Iris pigment epithelial cell (primary cell): Measurements from ENCODE around the gene GOLGA7B.

ENCODE experiments used
- DNase-seq: peaks from one replicate; pipeline ENCODE4 v3.0.0-alpha.2; 2011; ENCODE audit warnings: low read depth

The GOLGA7B gene

DNA sequence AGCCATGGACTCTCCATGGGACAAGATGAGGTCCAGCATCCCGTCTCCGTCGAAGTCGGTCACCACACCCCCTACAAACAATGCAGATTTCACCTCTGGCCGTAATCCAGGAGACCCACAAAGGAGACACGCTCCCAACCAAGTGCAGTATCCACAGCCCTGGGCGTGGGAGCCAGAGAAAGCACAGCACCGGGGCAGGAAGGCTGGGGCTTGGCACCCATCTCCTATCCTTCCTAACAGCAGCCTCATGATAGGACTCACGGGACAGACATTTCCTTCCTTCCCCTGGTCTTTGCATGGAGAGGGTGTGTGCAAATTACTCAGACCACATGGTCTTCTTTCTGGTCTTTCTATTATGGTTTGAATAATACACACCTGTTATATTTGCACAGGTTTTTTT is 46.3 kb downstream of the GOLGA7B start:
- DNase-seq: no peak

DNA sequence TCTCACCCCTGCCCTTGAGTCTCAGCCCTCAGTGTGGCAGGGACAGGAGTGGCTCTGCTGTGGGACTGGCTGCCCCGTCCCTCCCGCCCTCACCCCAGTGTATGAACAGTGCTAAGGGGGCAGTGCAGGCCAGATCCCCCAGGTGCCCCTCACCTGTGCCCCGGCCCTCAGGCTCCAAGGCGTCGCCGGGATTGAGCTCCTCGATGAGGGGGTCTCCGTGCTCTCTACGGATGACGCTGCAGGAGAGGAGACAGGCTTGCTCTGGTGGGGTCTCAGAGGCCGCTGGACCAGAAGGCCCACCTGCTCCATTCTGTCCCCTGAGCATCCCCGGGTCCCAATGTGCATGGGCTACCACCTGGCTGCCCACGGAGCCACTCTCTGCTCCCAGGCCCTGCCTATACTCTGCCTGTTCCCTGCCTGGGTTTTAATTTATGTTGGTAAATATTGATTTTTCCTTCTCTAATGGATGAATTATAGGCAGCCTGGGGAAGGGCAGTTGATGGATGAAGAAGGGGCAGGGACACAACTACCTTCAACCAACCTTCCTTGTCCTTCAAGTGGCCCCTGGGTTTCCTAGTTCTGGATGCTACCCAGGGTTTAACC is 47.2 kb downstream of the GOLGA7B start:
- no peak for DNase-seq

GRCh38 chr10:97898429-97898828 is 48.8 kb downstream of the GOLGA7B start:
- DNase-seq: no peak

GRCh38 chr10:97901381-97901780 is 51.7 kb downstream of the GOLGA7B start:
- DNase-seq: no peak

- DNase-seq: no peak
Observed at GRCh38 chr10:97903128-97904017, 53.7 kb downstream of the GOLGA7B start.

DNA sequence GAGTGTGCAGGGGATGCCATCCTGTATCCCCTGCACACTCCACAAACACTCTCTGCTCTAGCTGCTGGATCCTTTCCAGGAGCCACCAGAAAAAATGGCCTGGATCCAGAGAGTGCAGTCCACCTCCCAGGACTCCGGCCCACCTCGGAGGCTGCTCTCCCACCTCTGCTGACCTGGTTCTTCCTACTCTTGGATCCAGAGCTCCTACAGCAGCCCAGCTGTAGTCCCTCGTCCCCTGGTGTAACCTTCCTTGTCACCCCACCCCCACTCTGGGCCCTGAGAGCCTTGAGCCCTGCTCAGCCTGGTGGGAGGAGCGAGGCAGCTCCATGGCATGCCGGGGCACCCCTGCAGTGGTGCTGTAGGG is 54.4 kb downstream of the GOLGA7B start:
- DNase-seq: no peak

DNA sequence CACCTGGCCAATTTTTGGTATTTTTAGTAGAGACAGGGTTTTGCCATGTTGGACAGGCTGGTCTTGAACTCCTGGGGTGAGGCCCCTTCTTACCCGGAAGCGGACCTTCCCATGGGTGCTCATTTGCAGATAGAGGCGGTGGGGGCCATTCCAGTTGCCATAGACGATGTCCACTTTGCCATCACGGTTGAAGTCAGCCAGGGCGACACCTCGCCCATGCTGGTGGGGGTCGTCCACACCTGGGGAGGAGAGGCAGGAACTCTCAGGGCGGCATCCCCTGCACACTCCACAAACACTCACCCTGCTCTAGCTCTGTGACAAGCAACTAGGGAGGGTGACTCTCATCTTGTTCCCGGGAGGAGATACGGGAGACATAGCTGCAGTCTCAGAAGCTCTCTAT is 54.9 kb downstream of the GOLGA7B start:
- DNase-seq: no peak

DNA sequence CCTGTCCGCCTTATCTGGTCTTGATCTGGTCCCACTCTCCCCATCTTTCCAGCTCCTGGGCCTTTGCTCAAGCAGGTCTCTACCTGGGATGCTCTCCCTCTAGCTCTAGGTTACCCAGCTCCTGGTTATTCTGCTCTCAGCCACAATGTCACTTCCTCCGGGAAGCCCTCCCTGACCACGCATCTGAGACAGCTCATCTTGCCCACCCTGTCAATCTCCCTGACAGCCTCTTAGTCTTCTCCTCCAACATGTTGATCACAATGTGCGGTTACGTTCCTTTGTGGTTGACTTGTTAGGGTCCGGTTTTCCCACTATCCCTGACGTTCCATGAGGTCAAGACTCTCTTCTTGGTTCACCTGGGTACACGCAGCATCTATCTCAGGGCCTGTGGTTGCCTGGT is 55.6 kb downstream of the GOLGA7B start:
- DNase-seq: no peak

GRCh38 chr10:97907211-97907610 is 57.6 kb downstream of the GOLGA7B start:
- DNase-seq: no peak

DNA sequence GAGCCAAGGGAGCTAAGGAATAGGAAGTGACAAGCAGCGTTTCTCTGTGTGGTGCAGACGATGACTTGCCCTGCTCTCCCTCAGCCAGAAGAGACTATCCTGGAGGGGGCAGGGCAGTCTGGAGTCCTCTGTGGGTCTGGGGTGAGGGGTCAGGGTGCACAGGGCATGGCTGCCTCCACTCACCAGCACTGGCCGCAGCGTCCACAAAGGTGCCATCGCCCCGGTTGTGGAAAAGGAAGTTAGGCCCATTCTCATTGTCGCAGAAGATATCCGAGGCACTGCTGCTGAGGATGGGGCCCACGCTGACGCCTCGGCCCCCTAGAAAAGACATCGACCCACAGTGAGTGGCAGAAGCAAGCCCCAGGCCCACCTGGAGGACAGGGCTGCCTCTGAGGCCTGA is 58.2 kb downstream of the GOLGA7B start:
- DNase-seq: no peak

DNA sequence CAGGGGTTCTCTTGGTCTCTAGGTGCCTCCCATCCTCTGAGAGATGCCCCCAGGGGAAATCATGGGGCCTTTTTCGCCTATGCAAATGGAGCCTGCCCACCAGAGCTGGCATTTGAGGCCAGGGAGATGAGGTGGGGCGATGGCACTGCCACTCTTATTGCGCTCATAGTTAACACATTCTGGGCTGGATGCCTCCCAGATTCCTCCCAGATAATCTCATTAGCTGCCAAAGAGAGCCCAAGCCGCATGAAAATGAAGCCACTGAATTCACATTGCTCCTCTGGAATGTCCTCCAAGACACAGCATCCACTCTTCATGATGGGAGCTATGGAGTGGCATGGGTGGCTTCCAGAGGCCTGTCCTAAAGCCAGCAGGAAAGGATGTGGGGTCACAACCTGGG is 61.0 kb downstream of the GOLGA7B start:
- no peak for DNase-seq

DNA sequence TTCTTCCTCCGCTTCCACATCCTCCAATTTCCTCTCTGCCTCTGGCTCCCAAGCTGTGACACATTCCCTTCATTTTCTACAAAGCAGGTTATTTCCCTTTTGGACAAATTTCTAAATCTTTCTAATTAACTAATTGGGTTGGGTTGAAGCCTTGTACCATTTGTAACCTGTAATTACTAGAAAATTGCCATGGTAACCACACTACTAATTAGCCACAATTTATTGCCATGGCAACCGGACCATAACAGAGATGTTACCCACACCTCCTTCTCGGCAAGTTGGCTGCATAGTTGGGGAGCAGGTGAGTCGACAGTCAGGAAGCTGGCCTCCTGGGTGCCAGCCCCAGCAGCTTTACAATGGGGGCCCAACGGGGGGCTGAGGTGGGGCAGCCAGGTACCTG is 61.6 kb downstream of the GOLGA7B start:
- DNase-seq: no peak

- DNase-seq: no peak
Observed at GRCh38 chr10:97913193-97913592, 63.5 kb downstream of the GOLGA7B start.

- no peak for DNase-seq
Observed at GRCh38 chr10:97913614-97914013, 64.0 kb downstream of the GOLGA7B start.

DNA sequence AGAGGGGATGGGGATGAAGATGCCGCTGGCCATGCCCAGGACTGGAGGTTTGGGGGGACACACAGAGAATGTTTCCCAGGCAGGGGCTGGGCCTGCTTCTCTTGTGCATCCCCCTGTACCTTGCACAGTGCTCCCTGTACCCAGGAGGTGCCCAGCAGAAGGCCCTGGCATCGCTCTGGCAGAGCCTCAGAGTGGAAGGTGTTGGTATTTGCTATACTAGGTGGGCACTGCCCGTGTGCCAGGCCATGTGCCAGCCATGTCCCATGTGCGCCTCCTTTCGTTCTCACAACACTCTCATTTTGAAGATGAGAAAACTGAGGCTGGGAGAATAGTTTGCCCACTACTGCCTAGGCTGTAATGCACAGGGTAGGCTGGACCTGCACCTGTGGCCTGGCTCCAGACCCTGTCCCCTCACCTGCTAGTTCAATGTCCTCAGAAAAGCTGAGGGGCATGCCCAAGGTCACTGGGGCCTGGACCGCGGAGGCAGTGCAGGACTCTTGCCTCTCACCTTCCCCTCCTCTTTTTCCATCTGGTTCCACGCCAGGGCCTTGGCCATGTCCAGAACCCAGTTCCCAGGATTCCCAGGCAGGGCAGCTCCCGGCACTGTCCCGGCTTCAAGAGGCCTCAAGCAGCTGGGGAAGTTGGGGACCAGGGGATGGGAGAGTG is 64.7 kb downstream of the GOLGA7B start:
- DNase-seq: no peak

- DNase-seq: peak; percentile 43
Observed at GRCh38 chr10:97914837-97915211, 65.2 kb downstream of the GOLGA7B start.

GRCh38 chr10:97915346-97916131 is 65.9 kb downstream of the GOLGA7B start:
- DNase-seq: no peak

DNA sequence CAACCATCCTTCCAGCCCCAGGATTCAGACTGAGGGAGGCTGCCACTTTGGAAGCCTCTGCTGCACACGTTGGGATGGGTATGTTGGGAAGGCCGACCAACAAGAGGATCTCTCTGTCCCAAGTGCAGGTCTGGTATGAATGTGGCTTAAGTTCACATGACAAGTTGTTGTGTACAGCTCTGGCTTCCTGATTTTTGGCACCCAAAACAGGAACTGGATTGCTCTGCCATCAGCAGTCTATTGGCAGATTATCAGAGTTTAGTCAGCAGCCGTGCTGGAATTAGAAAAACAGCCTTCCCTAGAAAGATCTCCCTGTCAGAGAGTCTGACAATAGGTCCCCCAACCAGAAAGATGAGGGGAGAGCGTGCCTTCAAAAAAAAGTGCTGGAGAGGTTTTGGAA is 66.9 kb downstream of the GOLGA7B start:
- DNase-seq: no peak

DNA sequence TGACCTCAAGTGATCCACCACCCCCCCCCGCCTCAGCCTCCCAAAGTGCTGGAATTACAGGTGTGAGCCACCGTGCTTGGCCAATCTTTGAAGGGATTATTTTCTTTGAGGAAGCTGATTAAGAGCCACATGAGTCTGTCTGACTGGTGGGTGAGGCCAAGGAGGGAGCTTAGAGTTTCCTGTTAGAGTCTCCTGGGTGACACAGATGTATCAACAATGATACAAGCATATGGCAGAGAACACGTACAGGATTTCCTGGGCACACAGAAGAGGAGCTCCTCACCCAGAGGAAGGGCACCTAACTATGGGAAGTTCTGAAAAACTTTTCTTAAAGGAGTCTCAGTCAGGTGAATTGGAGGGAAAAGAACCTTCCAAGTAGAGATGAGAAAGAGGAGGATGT is 69.4 kb downstream of the GOLGA7B start:
- DNase-seq: no peak

DNA sequence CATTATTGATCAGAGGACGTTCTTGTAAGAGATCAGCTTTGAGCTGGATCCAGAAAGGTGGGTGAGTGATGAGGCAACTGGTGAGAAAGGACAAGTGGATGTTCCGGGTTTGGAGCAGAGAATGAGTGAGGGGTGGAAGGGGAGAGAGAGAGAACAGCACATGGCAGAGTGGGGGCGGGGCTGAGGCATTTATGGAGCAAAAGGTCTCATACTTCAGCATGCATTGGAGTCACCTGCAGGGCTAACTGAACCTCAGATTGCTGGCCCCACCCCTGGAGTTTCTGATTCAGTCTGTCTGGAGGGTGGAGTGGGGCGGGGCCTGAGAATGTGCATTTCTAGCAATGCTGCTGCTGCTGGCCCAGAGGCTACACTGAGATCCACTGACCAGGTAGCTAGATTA is 71.2 kb downstream of the GOLGA7B start:
- no peak for DNase-seq
